SK-N-MC (cell line): ENCODE measurements around the gene TMEM38A.
A peak's percentile ranks its signal among the peaks of the same experiment; 100 is the strongest.
"Not testable (repeated sequence)": the region's sequence is repeated elsewhere in the genome, so short reads cannot be mapped to it uniquely, and the experiment has no call there.

Source experiments
- DNase-seq: peaks from one replicate; pipeline ENCODE4 v3.0.0-alpha.2; 2011; ENCODE audit warnings: low read depth, low spot score
- H3K27ac ChIP-seq: fragments of 200-600 bp; sonication (generic); 2 replicates; pipeline ENCODE4 v1.5.1; 2016; ENCODE audit warnings: mixed run types
- H3K36me3 ChIP-seq: fragments of 200-600 bp; sonication (generic); 2 replicates; pipeline ENCODE4 v1.6.1; 2017; ENCODE audit warnings: antibody characterized with exemption, low read length, mixed read lengths; ENCODE audit not compliant: insufficient read depth
- H3K4me3 ChIP-seq: fragments of 200-600 bp; sonication (generic); 2 replicates; pipeline ENCODE4 v1.5.1; 2016
- H3K9ac ChIP-seq: fragments of 200-600 bp; sonication (generic); 2 replicates; pipeline ENCODE4 v1.8.0; 2017; ENCODE audit warnings: mixed run types, mixed read lengths; ENCODE audit not compliant: insufficient read length
- H3K9me3 ChIP-seq: fragments of 200-600 bp; sonication (generic); 2 replicates; pipeline ENCODE4 v1.6.1; 2017; ENCODE audit warnings: low read depth, mild to moderate bottlenecking, antibody characterized with exemption, low read length, moderate library complexity, mixed read lengths
- EZH2 ChIP-seq: fragments of 200-600 bp; sonication (generic); IDR thresholded peaks from one replicate; pipeline ENCODE4 v1.6.1; 2017; ENCODE audit warnings: antibody characterized with exemption
- FOXP2 ChIP-seq: optimal IDR thresholded peaks from 2 replicates; pipeline ENCODE3; 2011; ENCODE audit warnings: mild to moderate bottlenecking, moderate library complexity; ENCODE audit not compliant: insufficient read depth; ENCODE audit errors: extremely low read length, control extremely low read depth
- POLR2AphosphoS5 ChIP-seq: IDR thresholded peaks from 2 replicates; pipeline ENCODE4 v1.6.1; 2012; ENCODE audit warnings: mild to moderate bottlenecking, low read depth, low read length, borderline replicate concordance

The TMEM38A gene

GRCh38 chr19:16659832-16660708, 869 bp upstream of the TMEM38A start, which contains the start of gene SMIM7:
TSS of gene SMIM7 (minus strand) at chr19:16660144. CDS start at chr19:16660110, 34 bp downstream.
- H3K27ac ChIP-seq = peak within 1 kb of the TSS; percentile 96
- H3K36me3 ChIP-seq = peaks cover 37% of the 10 kb centered on the region
- H3K9me3 ChIP-seq = no peaks in the 10 kb centered on the region
- peak within 1 kb of the TSS; percentile 92 for H3K9ac ChIP-seq
- peak; percentile 95 for DNase-seq
- no peak for TF ChIP-seq FOXP2
- no peak for TF ChIP-seq EZH2
- peak; percentile 90 for TF ChIP-seq POLR2AphosphoS5
- H3K4me3 ChIP-seq = peak within 1 kb of the TSS; percentile 92

- Histone ChIP-seq H3K4me3 (peak overlapping the region; percentile 92), H3K9me3 (no peaks in the 10 kb centered on the region), H3K9ac (peak overlapping the region; percentile 75), H3K27ac (no peak overlapping the region), H3K36me3 (peaks cover 25% of the 10 kb centered on the region)
- no peak for TF ChIP-seq POLR2AphosphoS5
- no peak for TF ChIP-seq EZH2
- TF ChIP-seq FOXP2 = no peak
- DNase-seq = no peak
Measured at GRCh38 chr19:16661480-16662034, 618 bp downstream of the TMEM38A start.

- Histone ChIP-seq H3K4me3 (no peak overlapping the region), H3K27ac (no peak overlapping the region), H3K9ac (no peak overlapping the region), H3K9me3 (no peaks in the 10 kb centered on the region), H3K36me3 (no peaks in the 10 kb centered on the region)
- no peak for DNase-seq
- no peak for TF ChIP-seq POLR2AphosphoS5
- no peak for TF ChIP-seq EZH2
- no peak for TF ChIP-seq FOXP2
Measured at GRCh38 chr19:16668176-16668575, 7.2 kb downstream of the TMEM38A start.

- not testable (repeated sequence) for H3K27ac ChIP-seq, H3K9ac ChIP-seq, H3K36me3 ChIP-seq, DNase-seq, H3K4me3 ChIP-seq, H3K9me3 ChIP-seq
Measured at GRCh38 chr19:16668702-16669101, 7.8 kb downstream of the TMEM38A start.

GRCh38 chr19:16670291-16670690, 9.4 kb downstream of the TMEM38A start:
- no peak for DNase-seq
- Histone ChIP-seq H3K9me3 (no peaks in the 10 kb centered on the region), H3K27ac (no peak overlapping the region), H3K4me3 (no peak overlapping the region), H3K9ac (no peak overlapping the region), H3K36me3 (no peaks in the 10 kb centered on the region)
- TF ChIP-seq FOXP2 = no peak
- TF ChIP-seq POLR2AphosphoS5 = no peak
- TF ChIP-seq EZH2 = no peak

- no peak overlapping the region for H3K27ac ChIP-seq
- H3K4me3 ChIP-seq = no peak overlapping the region
- no peak for DNase-seq
Measured at GRCh38 chr19:16671652-16672274, 10.8 kb downstream of the TMEM38A start.

GRCh38 chr19:16673231-16673630, 12.3 kb downstream of the TMEM38A start:
- H3K27ac ChIP-seq = no peak overlapping the region
- DNase-seq = no peak
- H3K9ac ChIP-seq = no peak overlapping the region
- no peak overlapping the region for H3K4me3 ChIP-seq
- H3K36me3 ChIP-seq = no peaks in the 10 kb centered on the region
- no peak for TF ChIP-seq POLR2AphosphoS5
- TF ChIP-seq EZH2 = no peak
- TF ChIP-seq FOXP2 = no peak
- H3K9me3 ChIP-seq = no peaks in the 10 kb centered on the region

More at GRCh38 chr19:16671652-16672274, 10.8 kb downstream of the TMEM38A start:
- H3K9ac ChIP-seq = no peak overlapping the region
- no peaks in the 10 kb centered on the region for H3K36me3 ChIP-seq
- no peak for TF ChIP-seq EZH2
- TF ChIP-seq FOXP2 = no peak
- TF ChIP-seq POLR2AphosphoS5 = no peak
- no peaks in the 10 kb centered on the region for H3K9me3 ChIP-seq

GRCh38 chr19:16673839-16674238, 12.9 kb downstream of the TMEM38A start:
- DNase-seq, H3K9ac ChIP-seq, H3K4me3 ChIP-seq, H3K27ac ChIP-seq, H3K9me3 ChIP-seq, H3K36me3 ChIP-seq: not testable (repeated sequence)
